Esophagus muscularis mucosa (tissue), 3 donors: ENCODE data around the gene HSPB9.

Source experiments
- EP300 ChIP-seq: sonication (generic); formaldehyde crosslinking; IDR thresholded peaks from one replicate; pipeline ENCODE4 v1.6.1; 2017; ENCODE audit warnings: antibody characterized with exemption
- POLR2AphosphoS5 ChIP-seq, 2 donors: sonication (generic); formaldehyde crosslinking; IDR thresholded peaks; one replicate each; pipeline ENCODE4 v1.6.1; 2017; ENCODE audit warnings: antibody characterized with exemption in 2 of 2

GRCh38 chr17:42090964-42091790 is 31.4 kb upstream of the HSPB9 start:
- TF ChIP-seq EP300 (no peak), POLR2AphosphoS5 (IDR thresholded peaks at IDR 0.05) (no peak)
